MM.1S (cell line): Measurements from ENCODE around the gene SDK1.

Source experiments
- CTCF ChIP-seq: fragments of 300-600 bp; sonication (generic); IDR thresholded peaks from 2 replicates; pipeline ENCODE4 v1.5.1; 2016; ENCODE audit warnings: antibody characterized with exemption, low read length, mixed read lengths
- EZH2 ChIP-seq: fragments of 300-600 bp; sonication (generic); optimal IDR thresholded peaks from 2 replicates; pipeline ENCODE3; 2017; ENCODE audit warnings: low read depth, mild to moderate bottlenecking, antibody characterized with exemption, low read length, mixed read lengths

- TF ChIP-seq CTCF (no peak), EZH2 (no peak)
These were observed 421.4 kb downstream of the SDK1 start for GRCh38 chr7:3722396-3722922.
